HCT116 (cell line): ENCODE data around the gene CMIP. TPM values are rescaled to one million over a fixed set of nuclear protein-coding genes. Genes with fewer than 3 reads are reported as not detected.

ENCODE experiments used
- ATAC-seq: fragments of 200-7000 bp; cut with Tn5 transposase; 2 replicates; pipeline ENCODE4 v1.9.1; 2020; ENCODE audit warnings: mild to moderate bottlenecking, moderate library complexity
- BruUV-seq: library from RNA; stranded (reverse); fragments of 400-500 nt; replicated peaks from 2 replicates; lab custom pipeline; 2021; lab: Mats Ljungman, UMichigan
- CTCF ChIA-PET: fragments of 300-600 bp; sonication (Branson Sonifier 250); formaldehyde crosslinking; loops from one replicate; lab custom pipeline; 2021; ENCODE audit warnings: antibody characterized with exemption; lab: Charles Lee
- POLR2A ChIA-PET: fragments of 300-600, 350-600 bp; sonication (Branson Sonifier 250); formaldehyde crosslinking; loops from one replicate; lab custom pipeline; 2021; ENCODE audit warnings: antibody characterized with exemption; lab: Charles Lee
- RAD21 ChIA-PET, 2 experiments: fragments of 300-600 bp; sonication (Branson Sonifier 250); formaldehyde crosslinking; loops; one replicate each; lab custom pipeline; 2023; ENCODE audit warnings: low total read pairs in 2 of 2; ENCODE audit not compliant: uncharacterized antibody in 2 of 2, unreplicated experiment in 2 of 2, low non-redundant PET in 1 of 2; lab: Charles Lee
- DNase-seq: peaks from one replicate; pipeline ENCODE4 v3.0.0-alpha.2; 2010; ENCODE audit warnings: low read depth, low spot score
- H2AFZ ChIP-seq: fragments of 200-600 bp; shearing (Covaris generic), sonication (generic); 2 replicates; pipeline ENCODE4 v1.6.1; 2017; ENCODE audit warnings: low read depth, mixed run types, mixed read lengths, antibody characterized with exemption, low read length; ENCODE audit not compliant: poor library complexity, severe bottlenecking
- H3K27ac ChIP-seq: 2 replicates; pipeline ENCODE4 v1.5.1; 2012; ENCODE audit warnings: low read depth, low read length
- H3K27me3 ChIP-seq: fragments of 200-600 bp; sonication (generic); 2 replicates; pipeline ENCODE4 v1.6.1; 2016; ENCODE audit warnings: mixed run types, low read length, mixed read lengths; ENCODE audit not compliant: insufficient read depth
- H3K36me3 ChIP-seq, 2 experiments: fragments of 200-500 bp in 1 of 2; fragments of 200-600 bp in 1 of 2; sonication (Bioruptor generic) in 1 of 2; sonication (generic) in 1 of 2; 2 replicates each; pipeline versions ENCODE4 v1.5.1 to v1.6.1; 2014 to 2016; ENCODE audit warnings: low read length in 2 of 2, inconsistent platforms in 1 of 2, mixed read lengths in 1 of 2, mixed run types in 1 of 2; ENCODE audit not compliant: insufficient read depth in 2 of 2, control insufficient read depth in 1 of 2
- H3K4me1 ChIP-seq, 2 experiments: fragments of 200-600 bp in 1 of 2; sonication (generic) in 1 of 2; 2 replicates each; pipeline versions ENCODE4 v1.5.1 to v1.6.1; 2012 to 2017; ENCODE audit warnings: low read length in 2 of 2, inconsistent platforms in 1 of 2, mild to moderate bottlenecking in 1 of 2, mixed read lengths in 1 of 2, mixed run types in 1 of 2, moderate library complexity in 1 of 2; ENCODE audit not compliant: insufficient read depth in 2 of 2, control insufficient read depth in 1 of 2
- H3K4me2 ChIP-seq: fragments of 200-600 bp; sonication (generic); 2 replicates; pipeline ENCODE4 v1.6.1; 2017; ENCODE audit warnings: mixed run types, low read length, mixed read lengths
- H3K4me3 ChIP-seq, 2 experiments: fragments of 200-600 bp in 1 of 2; sonication (generic) in 1 of 2; replicated peaks in 1 of 2; 2 replicates each; pipeline ENCODE4 v1.5.1; 2011 to 2016; ENCODE audit warnings: low read length in 2 of 2, control low read depth in 1 of 2, low read depth in 1 of 2, mild to moderate bottlenecking in 1 of 2, mixed read lengths in 1 of 2, mixed run types in 1 of 2
- H3K79me2 ChIP-seq: fragments of 200-600 bp; sonication (generic); 2 replicates; pipeline ENCODE4 v1.6.1; 2017; ENCODE audit warnings: mild to moderate bottlenecking, mixed run types, low read length, moderate library complexity, mixed read lengths; ENCODE audit not compliant: insufficient read depth
- H3K9ac ChIP-seq: fragments of 200-600 bp; sonication (generic); 2 replicates; pipeline ENCODE4 v1.6.1; 2016; ENCODE audit warnings: low read length, mixed read lengths
- H3K9me2 ChIP-seq: fragments of 200-600 bp; sonication (generic), shearing (Covaris generic); 2 replicates; pipeline ENCODE4 v1.6.1; 2017; ENCODE audit warnings: mixed run types, mild to moderate bottlenecking, moderate library complexity; ENCODE audit not compliant: insufficient read depth
- H3K9me3 ChIP-seq, 2 experiments: fragments of 200-500 bp in 1 of 2; fragments of 200-600 bp in 1 of 2; sonication (Bioruptor generic) in 1 of 2; sonication (generic) in 1 of 2; 2 replicates each; pipeline ENCODE4 v1.6.1; 2014 to 2017; ENCODE audit warnings: low read length in 2 of 2, mixed read lengths in 2 of 2, inconsistent platforms in 1 of 2, low read depth in 1 of 2, mild to moderate bottlenecking in 1 of 2, mixed run types in 1 of 2, moderate library complexity in 1 of 2; ENCODE audit not compliant: control insufficient read depth in 1 of 2, insufficient read depth in 1 of 2
- H4K20me1 ChIP-seq: fragments of 200-600 bp; sonication (generic), shearing (Covaris generic); 2 replicates; pipeline ENCODE4 v1.6.1; 2017; ENCODE audit warnings: mixed run types, mild to moderate bottlenecking, moderate library complexity; ENCODE audit not compliant: insufficient read depth
- ATF3 ChIP-seq: IDR thresholded peaks from 2 replicates; pipeline ENCODE4 v1.6.1; 2012
- CBX3 ChIP-seq: IDR thresholded peaks from 2 replicates; pipeline ENCODE4 v1.6.1; 2012; ENCODE audit warnings: low read depth
- CEBPB ChIP-seq: IDR thresholded peaks from 2 replicates; pipeline ENCODE4 v1.6.1; 2012; ENCODE audit warnings: low read depth
- CTCF ChIP-seq, 3 experiments: fragments of 200-600 bp in 1 of 3; sonication (generic) in 1 of 3; IDR thresholded peaks in 2 of 3; conservative IDR thresholded peaks in 1 of 3; 2 replicates each; pipeline ENCODE4 v1.5.1; 2012 to 2017; ENCODE audit warnings: low read depth in 2 of 3, low read length in 2 of 3, antibody characterized with exemption in 1 of 3, borderline replicate concordance in 1 of 3, control low read depth in 1 of 3, mild to moderate bottlenecking in 1 of 3, mixed read lengths in 1 of 3, mixed run types in 1 of 3, moderate library complexity in 1 of 3; ENCODE audit not compliant: insufficient read depth in 1 of 3
- EGR1 ChIP-seq: IDR thresholded peaks from 2 replicates; pipeline ENCODE4 v1.6.1; 2012; ENCODE audit warnings: low read depth
- EZH2 ChIP-seq: fragments of 200-600 bp; sonication (generic); IDR thresholded peaks from 2 replicates; pipeline ENCODE4 v1.6.1; 2017; ENCODE audit warnings: antibody characterized with exemption, mixed run types
- EZH2phosphoT487 ChIP-seq: fragments of 200-600 bp; IDR thresholded peaks from 2 replicates; pipeline ENCODE4 v1.6.1; 2018; ENCODE audit warnings: antibody characterized with exemption, borderline replicate concordance
- FOSL1 ChIP-seq: IDR thresholded peaks from 2 replicates; pipeline ENCODE4 v1.6.1; 2012; ENCODE audit warnings: low read depth
- MAX ChIP-seq: IDR thresholded peaks from 2 replicates; pipeline ENCODE4 v1.6.1; 2012
- POLR2A ChIP-seq: IDR thresholded peaks from 2 replicates; pipeline ENCODE4 v1.7.0; 2011; ENCODE audit warnings: borderline replicate concordance; ENCODE audit not compliant: insufficient read depth, insufficient read length; ENCODE audit errors: extremely low read depth
- POLR2AphosphoS5 ChIP-seq: IDR thresholded peaks from 2 replicates; pipeline ENCODE4 v1.6.1; 2011; ENCODE audit warnings: mild to moderate bottlenecking, low read depth, low read length, moderate library complexity
- RAD21 ChIP-seq: IDR thresholded peaks from 2 replicates; pipeline ENCODE4 v1.6.1; 2012; ENCODE audit warnings: low read depth, mild to moderate bottlenecking
- SIN3A ChIP-seq: IDR thresholded peaks from 2 replicates; pipeline ENCODE4 v1.6.1; 2012; ENCODE audit warnings: low read depth
- SP1 ChIP-seq: IDR thresholded peaks from 2 replicates; pipeline ENCODE4 v1.6.1; 2012; ENCODE audit warnings: low read depth
- SRF ChIP-seq: IDR thresholded peaks from 2 replicates; pipeline ENCODE4 v1.6.1; 2012; ENCODE audit warnings: low read depth
- TCF7L2 ChIP-seq: IDR thresholded peaks from 2 replicates; pipeline ENCODE4 v1.7.0; 2011; ENCODE audit warnings: borderline replicate concordance, inconsistent platforms; ENCODE audit not compliant: insufficient read depth, insufficient read length; ENCODE audit errors: extremely low read depth
- ZBTB33 ChIP-seq: IDR thresholded peaks from 2 replicates; pipeline ENCODE4 v1.6.1; 2011; ENCODE audit warnings: mild to moderate bottlenecking, low read length, moderate library complexity; ENCODE audit not compliant: insufficient replicate concordance; ENCODE audit errors: extremely low read depth
- ZNF274 ChIP-seq: fragments of 200-500 bp; sonication (Bioruptor generic); IDR thresholded peaks from 2 replicates; pipeline ENCODE4 v1.6.1; 2014; ENCODE audit warnings: mild to moderate bottlenecking, low read depth, low read length, inconsistent platforms
- intact Hi-C: fragments of 100-400 bp; cut with micrococcal nuclease; formaldehyde crosslinking; loops from 2 replicates; pipeline ENCODE4 v1.10.0; 2022
- total RNA-seq: library from RNA; stranded (reverse); gene quantifications from one replicate; pipeline ENCODE4 v1.2.1, GENCODE V29; 2021; ENCODE audit not compliant: unreplicated experiment

The CMIP gene
- total RNA-seq, 1 experiment from 2014 or later: 64.6 TPM

GRCh38 chr16:81650281-81650680, 205.7 kb downstream of the CMIP start:
- Histone ChIP-seq H3K9me3 (no peaks in the 10 kb centered on the region), H3K4me1 (peaks cover 0 to 47% of the 10 kb centered on the region in 2 experiments; a peak in 3 of 4 replicates), H3K27me3 (no peaks in the 10 kb centered on the region), H4K20me1 (no peaks in the 10 kb centered on the region), H3K36me3 (peaks cover 3 to 13% of the 10 kb centered on the region in 2 experiments; a peak in 2 of 4 replicates), H3K79me2 (peaks cover 49% of the 10 kb centered on the region), H3K9me2 (no peaks in the 10 kb centered on the region), H3K4me2 (no peak overlapping the region), H3K4me3 (no peak overlapping the region), H2AFZ (no peak overlapping the region), H3K9ac (no peak overlapping the region), H3K27ac (no peak overlapping the region)
- ChIA-PET CTCF (no interaction called here), RAD21 (no interaction called here), POLR2A (no interaction called here)
- intact Hi-C loops: no loop called here
- BruUV-seq: no TSS peak
- ATAC-seq: no peak
- TF ChIP-seq MAX (no peak), CTCF (IDR thresholded peaks at IDR 0.05 in 2 of 3, conservative IDR thresholded peaks at IDR 0.05 in 1 of 3; ENCODE audit: borderline replicate concordance in 1 of 3, insufficient read depth in 1 of 3, low read depth in 2 of 3, low read length in 2 of 3) (no peak), POLR2A (no peak), ZNF274 (no peak), TCF7L2 (no peak), SIN3A (no peak), ZBTB33 (no peak), EGR1 (no peak), POLR2AphosphoS5 (no peak), EZH2 (no peak), CEBPB (no peak), SP1 (no peak), ATF3 (no peak), SRF (no peak), RAD21 (no peak), CBX3 (no peak), FOSL1 (no peak), EZH2phosphoT487 (no peak)
- no peak for DNase-seq
